Adrenal gland (tissue), 5 donors: ENCODE measurements around the gene AXIN2.

Experiments
- CTCF ChIP-seq, 6 experiments: fragments of 450-650 bp in 4 of 6; fragments of 200-600 bp in 2 of 6; sonication (generic) in 1 of 6; IDR thresholded peaks; 1 replicate in 5 of 6; 2 replicates in 1 of 6; pipeline versions ENCODE4 v1.5.1 to v1.8.0; 2016 to 2021; ENCODE audit warnings: antibody characterized with exemption in 6 of 6, mild to moderate bottlenecking in 2 of 6, moderate library complexity in 1 of 6
- POLR2A ChIP-seq, 2 donors: fragments of 450-650 bp; IDR thresholded peaks; one replicate each; pipeline ENCODE4 v1.6.1; 2017; ENCODE audit warnings: antibody characterized with exemption in 2 of 2, mild to moderate bottlenecking in 2 of 2, moderate library complexity in 1 of 2
- donor health status: DM: no; HTN: no; CAD: no.

- TF ChIP-seq CTCF (IDR thresholded peaks at IDR 0.05) (no peak), POLR2A (IDR thresholded peaks at IDR 0.05) (no peak)
Measured at GRCh38 chr17:65523411-65523810, 38.0 kb downstream of the AXIN2 start.
